HG03135 (cell line): Measurements from ENCODE around the gene LBHD1.
"Not testable (repeated sequence)": the region's sequence is repeated elsewhere in the genome, so short reads cannot be mapped to it uniquely, and the experiment has no call there.

Source experiments
- ATAC-seq: cut with Tn5 transposase; IDR thresholded peaks from one replicate; pipeline ENCODE4 v1.9.1; 2021; ENCODE audit warnings: mild to moderate bottlenecking, moderate library complexity; ENCODE audit not compliant: unreplicated experiment

LBHD1 gene

DNA sequence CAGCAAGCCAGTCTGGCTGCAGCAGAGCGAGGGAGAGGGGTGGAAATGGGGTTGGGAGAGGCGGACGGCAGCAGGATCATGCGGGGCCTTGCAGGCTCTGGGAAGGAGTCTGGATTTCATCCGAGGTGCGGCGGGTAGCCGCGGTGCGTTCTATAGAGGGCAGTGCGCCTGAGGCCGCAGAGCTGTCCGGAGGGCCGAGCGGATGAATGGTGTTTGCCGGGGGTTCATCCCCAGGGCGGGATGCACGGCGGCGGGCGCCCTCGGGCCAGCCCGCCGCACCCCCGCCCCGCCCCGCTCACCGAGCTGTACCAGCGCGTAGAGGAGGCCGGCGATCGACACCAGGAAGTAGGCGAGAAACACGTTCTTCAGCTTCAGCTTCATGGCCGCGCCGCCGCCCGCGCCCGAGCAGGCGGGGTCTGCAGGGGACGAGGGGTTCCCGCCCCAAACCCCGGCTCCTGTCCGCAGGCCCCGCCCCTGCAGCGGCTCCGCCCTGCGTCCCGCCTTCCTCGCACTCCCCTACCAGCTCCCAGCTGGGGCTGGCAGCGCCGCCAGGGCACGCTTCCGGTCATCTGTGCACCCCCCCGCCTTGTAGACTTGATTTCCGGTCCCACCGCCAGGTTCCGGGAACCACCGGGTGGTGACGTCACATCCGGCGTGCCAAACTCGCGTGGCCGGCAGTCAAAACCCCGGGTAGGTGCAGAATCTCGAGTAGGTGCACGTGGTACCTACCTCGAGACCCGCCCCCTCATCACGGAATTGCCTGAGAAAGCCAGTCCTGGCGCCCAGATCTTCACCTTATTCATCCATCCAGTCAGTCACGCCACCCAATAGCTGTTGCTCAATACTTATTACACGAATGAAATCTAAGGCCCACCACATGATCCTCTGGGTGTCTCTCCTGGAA lies 50.2 kb downstream of the LBHD1 start, which contains the start of gene B3GAT3:
Gene B3GAT3, minus strand, starts transcription at position 420 of the 904 bp plus-strand sequence. Its CDS starts 39 bp downstream, at position 381.
- ATAC-seq: peak; percentile 86

DNA sequence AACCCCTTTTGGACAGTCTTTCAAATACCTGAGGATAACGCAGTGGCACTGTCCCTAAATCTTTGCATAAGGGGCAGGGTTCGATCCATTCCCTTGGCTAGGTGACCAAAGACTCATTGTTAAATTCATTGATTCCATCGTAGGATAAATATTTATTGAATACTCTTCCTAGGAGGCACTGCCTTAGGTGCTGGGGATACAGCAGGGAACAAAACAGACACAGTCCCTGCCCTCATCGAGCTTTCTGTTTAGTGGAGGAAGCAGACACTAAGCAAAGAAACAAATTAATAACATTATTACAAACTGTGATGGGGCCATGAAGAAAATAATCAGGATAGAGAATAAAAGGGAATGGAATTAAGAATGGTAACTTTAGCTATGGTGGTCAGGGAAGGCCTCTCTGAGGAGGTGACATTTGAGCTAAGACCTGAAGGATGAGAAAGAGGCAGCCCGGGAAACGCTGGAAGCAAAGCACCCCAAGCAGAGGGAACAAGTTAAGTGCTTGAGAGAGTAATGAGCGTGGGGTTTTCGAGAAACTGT lies 51.0 kb downstream of the LBHD1 start:
- no peak for ATAC-seq

- not testable (repeated sequence) for ATAC-seq
These were observed 55.1 kb downstream of the LBHD1 start for GRCh38 chr11:62616957-62617356.

DNA sequence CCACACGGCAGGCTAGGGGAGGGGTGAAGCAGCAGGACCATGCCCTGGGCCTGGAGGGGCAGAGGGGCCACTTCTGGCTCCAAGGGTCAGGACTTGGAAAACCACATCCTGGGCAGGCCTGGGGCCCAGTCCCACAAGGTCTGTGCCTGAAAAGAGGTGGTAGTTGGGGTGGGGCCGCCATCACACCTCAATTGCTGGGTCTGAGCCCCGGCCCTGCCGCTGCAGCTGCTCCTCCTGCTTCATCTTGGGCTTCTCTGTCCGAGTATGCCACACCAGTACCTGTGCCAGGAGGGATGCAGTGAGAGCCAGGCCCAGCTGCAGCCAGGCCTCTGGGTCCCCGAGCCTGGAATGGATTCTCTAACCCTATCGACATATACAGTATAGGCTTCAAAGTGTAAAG lies 56.5 kb downstream of the LBHD1 start:
- ATAC-seq: no peak

- no peak for ATAC-seq
These were observed 57.8 kb downstream of the LBHD1 start for GRCh38 chr11:62614275-62614674.

DNA sequence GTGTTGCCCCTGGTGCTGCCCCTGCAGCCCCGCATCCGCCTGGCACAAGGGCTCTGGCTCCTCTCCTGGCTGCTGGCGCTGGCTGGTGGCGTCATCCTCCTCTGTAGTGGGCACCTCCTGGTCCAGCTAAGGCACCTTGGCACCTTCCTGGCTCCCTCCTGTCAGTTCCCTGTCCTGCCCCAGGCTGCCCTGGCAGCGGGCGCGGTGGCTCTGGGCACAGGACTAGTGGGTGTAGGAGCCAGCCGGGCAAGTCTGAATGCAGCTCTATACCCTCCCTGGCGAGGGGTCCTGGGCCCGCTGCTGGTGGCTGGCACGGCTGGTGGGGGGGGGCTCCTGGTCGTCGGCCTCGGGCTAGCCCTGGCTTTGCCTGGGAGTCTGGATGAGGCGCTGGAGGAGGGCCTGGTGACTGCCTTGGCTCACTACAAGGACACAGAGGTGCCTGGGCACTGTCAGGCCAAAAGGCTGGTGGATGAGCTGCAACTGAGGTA lies 58.7 kb downstream of the LBHD1 start:
- ATAC-seq: no peak
